Esophagus muscularis mucosa (tissue), 4 donors: ENCODE measurements around the gene ABCC9.

ENCODE experiments used
- EP300 ChIP-seq: sonication (generic); formaldehyde crosslinking; IDR thresholded peaks from one replicate; pipeline ENCODE4 v1.6.1; 2017; ENCODE audit warnings: antibody characterized with exemption
- POLR2A ChIP-seq: fragments of 450-650 bp; IDR thresholded peaks from one replicate; pipeline ENCODE4 v1.6.1; 2017; ENCODE audit warnings: antibody characterized with exemption, moderate library complexity, mild to moderate bottlenecking, low read depth
- POLR2AphosphoS5 ChIP-seq, 2 donors: sonication (generic); formaldehyde crosslinking; IDR thresholded peaks; one replicate each; pipeline ENCODE4 v1.6.1; 2017; ENCODE audit warnings: antibody characterized with exemption in 2 of 2
- TF ChIP-seq, protein P1 (sequence below), 3 experiments: fragments of 200-600 bp in 2 of 3; fragments of 450-650 bp in 1 of 3; sonication (generic) in 2 of 3; IDR thresholded peaks; one replicate each; pipeline ENCODE4 v1.5.1; 2017 to 2019; ENCODE audit warnings: antibody characterized with exemption in 3 of 3, mild to moderate bottlenecking in 2 of 3, moderate library complexity in 1 of 3

DNA sequence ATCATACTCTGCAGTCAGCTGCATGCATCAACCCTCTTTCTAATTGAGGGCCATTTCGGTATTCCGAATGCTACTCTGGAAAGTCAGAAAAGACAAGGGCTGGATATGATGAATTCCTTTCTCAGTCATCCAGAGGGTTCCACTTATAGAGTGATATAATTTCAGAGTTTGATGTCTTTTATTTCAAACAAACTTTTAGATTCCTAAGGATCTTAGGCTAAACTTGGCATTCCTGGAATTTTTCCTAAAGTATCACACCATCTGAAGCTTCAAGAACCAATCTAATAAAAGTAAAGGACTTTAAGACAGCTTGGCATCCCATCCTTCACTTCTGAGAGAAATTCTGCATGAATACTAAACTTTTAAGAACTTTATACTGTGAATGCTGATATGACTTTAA lies 97.4 kb downstream of the ABCC9 start:
- TF ChIP-seq, protein P1, sequence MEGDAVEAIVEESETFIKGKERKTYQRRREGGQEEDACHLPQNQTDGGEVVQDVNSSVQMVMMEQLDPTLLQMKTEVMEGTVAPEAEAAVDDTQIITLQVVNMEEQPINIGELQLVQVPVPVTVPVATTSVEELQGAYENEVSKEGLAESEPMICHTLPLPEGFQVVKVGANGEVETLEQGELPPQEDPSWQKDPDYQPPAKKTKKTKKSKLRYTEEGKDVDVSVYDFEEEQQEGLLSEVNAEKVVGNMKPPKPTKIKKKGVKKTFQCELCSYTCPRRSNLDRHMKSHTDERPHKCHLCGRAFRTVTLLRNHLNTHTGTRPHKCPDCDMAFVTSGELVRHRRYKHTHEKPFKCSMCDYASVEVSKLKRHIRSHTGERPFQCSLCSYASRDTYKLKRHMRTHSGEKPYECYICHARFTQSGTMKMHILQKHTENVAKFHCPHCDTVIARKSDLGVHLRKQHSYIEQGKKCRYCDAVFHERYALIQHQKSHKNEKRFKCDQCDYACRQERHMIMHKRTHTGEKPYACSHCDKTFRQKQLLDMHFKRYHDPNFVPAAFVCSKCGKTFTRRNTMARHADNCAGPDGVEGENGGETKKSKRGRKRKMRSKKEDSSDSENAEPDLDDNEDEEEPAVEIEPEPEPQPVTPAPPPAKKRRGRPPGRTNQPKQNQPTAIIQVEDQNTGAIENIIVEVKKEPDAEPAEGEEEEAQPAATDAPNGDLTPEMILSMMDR (IDR thresholded peaks at IDR 0.05) = no peak
- TF ChIP-seq POLR2AphosphoS5 (IDR thresholded peaks at IDR 0.05) (no peak), EP300 (no peak), POLR2A (no peak)
